ENCODE measurements around the gene PARVA.

DNA sequence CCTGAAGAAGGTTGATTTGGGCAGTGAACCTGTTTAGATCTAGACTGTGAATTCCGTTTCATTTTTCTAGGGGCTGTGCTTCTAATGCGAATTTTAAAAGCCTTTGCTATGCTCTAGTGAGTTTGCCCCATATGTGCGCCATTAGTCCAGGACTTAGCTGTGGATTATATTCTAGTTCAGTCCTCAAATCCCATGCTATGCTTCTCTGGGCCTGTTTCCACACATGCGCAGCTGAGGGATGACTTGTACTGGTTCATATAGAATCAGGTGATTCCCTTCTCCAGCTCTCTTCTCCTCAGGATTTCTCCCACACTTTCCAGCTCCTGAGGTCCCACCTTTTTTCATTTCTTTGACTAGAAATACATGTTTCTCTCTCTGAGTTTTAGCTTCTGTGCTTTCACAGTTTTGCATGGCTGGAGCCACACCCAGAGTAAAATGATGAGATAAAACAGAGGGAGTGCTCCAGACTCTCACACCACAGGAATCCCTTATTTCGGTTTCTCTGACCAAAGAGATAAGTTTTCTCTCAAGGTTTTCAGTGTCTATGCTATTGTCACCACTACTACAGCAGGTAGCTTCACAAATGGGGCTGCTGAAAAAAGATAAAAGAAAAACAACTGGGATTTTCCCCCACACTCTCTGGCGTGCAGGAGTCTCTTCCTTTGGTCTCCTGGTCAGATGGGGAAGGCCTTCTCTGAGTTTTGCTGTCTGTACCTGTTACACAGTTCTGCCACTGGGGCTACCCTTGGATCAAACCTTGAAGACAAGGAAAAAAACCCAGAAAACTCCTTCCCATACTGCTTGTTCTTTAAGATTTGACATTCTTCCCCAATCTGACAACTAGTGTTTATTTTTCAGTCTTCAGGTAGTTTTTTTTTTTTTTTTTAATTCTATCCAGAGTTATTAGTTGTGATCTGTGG, 200.6 kb downstream of the PARVA start:
- TF ChIP-seq POLR2A (IDR thresholded peaks at IDR 0.05): no peak
- TF ChIP-seq, protein P1, sequence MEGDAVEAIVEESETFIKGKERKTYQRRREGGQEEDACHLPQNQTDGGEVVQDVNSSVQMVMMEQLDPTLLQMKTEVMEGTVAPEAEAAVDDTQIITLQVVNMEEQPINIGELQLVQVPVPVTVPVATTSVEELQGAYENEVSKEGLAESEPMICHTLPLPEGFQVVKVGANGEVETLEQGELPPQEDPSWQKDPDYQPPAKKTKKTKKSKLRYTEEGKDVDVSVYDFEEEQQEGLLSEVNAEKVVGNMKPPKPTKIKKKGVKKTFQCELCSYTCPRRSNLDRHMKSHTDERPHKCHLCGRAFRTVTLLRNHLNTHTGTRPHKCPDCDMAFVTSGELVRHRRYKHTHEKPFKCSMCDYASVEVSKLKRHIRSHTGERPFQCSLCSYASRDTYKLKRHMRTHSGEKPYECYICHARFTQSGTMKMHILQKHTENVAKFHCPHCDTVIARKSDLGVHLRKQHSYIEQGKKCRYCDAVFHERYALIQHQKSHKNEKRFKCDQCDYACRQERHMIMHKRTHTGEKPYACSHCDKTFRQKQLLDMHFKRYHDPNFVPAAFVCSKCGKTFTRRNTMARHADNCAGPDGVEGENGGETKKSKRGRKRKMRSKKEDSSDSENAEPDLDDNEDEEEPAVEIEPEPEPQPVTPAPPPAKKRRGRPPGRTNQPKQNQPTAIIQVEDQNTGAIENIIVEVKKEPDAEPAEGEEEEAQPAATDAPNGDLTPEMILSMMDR (IDR thresholded peaks at IDR 0.05): no peak
